T-helper 1 cell (primary cell): ENCODE measurements around the gene NPB.

ENCODE experiments used
- DNase-seq, 5 donors: peaks; one replicate each; pipeline ENCODE4 v3.0.0-alpha.2; 2012 to 2020

The NPB gene

GRCh38 chr17:81926451-81927151 is 24.6 kb downstream of the NPB start:
- DNase-seq = peak in 3 of 5 donors; percentile 39 to 60 (median 40)

GRCh38 chr17:81927152-81927652 is 25.2 kb downstream of the NPB start:
- DNase-seq = no peak

- DNase-seq = peak; percentile 85 to 93 (median 86)
Measured at GRCh38 chr17:81927653-81928543, 25.9 kb downstream of the NPB start, which contains the start of gene MAFG. TSS of gene MAFG (minus strand) at chr17:81927735. CDS start at chr17:81923185, 4,550 bp downstream.

- DNase-seq = no peak
Measured at GRCh38 chr17:81928544-81929252, 26.7 kb downstream of the NPB start.

- no peak for DNase-seq
Measured at GRCh38 chr17:81929253-81930141, 27.5 kb downstream of the NPB start.

- no peak for DNase-seq
Measured at GRCh38 chr17:81930142-81931125, 28.4 kb downstream of the NPB start.

- DNase-seq = no peak
Measured at GRCh38 chr17:81931189-81931556, 29.1 kb downstream of the NPB start.

GRCh38 chr17:81931557-81932332 is 29.7 kb downstream of the NPB start:
- DNase-seq = no peak

- DNase-seq = no peak
Measured at GRCh38 chr17:81932333-81932983, 30.4 kb downstream of the NPB start.

GRCh38 chr17:81933178-81933699 is 31.2 kb downstream of the NPB start:
- no peak for DNase-seq

- no peak for DNase-seq
Measured at GRCh38 chr17:81934098-81934757, 32.2 kb downstream of the NPB start.

- no peak for DNase-seq
Measured at GRCh38 chr17:81934850-81935708, 33.0 kb downstream of the NPB start.

- DNase-seq = no peak
Measured at GRCh38 chr17:81935709-81936084, 33.7 kb downstream of the NPB start.

- no peak for DNase-seq
Measured at GRCh38 chr17:81939218-81939617, 37.2 kb downstream of the NPB start.

GRCh38 chr17:81939881-81940385 is 37.9 kb downstream of the NPB start:
- DNase-seq = no peak

- no peak for DNase-seq
Measured at GRCh38 chr17:81940538-81941483, 38.8 kb downstream of the NPB start.
